SKM-1 treated with dmso at 0.1 percent for 144 hours (cell line): ENCODE data around the gene MRPS16.

Experiments used
- DNase-seq: peaks from one replicate; lab custom pipeline; 2025; ENCODE audit not compliant: unreplicated experiment; lab: John Stamatoyannopoulos, UW

MRPS16 gene

GRCh38 chr10:73205081-73205480, 47.4 kb downstream of the MRPS16 start:
- DNase-seq, result no peak
